COR-L47 (cell line): ENCODE results near the gene SLC6A13.
"Not testable (repeated sequence)": the region's sequence is repeated elsewhere in the genome, so short reads cannot be mapped to it uniquely, and the experiment has no call there.

Experiments used
- DNase-seq: peaks from one replicate; lab custom pipeline; 2025; lab: John Stamatoyannopoulos, UW

The SLC6A13 gene

DNA sequence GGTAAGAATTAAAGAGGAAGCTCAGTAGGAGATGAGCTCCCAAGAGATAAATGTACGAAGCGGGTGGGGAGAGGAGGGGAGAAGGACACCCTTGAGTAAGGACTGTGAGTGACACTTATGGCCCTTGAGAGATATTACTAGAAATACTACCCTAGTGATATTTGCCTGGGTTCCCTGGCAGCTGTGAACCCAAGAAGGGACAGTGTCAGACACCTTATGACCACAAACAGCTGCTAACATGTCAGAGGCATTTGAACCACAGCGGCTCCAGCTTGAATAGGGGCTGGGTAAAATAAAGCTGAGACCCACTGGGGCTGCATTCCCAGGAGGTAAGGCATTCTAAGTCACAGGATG lies 29.0 kb downstream of the SLC6A13 start:
- DNase-seq, result no peak

DNA sequence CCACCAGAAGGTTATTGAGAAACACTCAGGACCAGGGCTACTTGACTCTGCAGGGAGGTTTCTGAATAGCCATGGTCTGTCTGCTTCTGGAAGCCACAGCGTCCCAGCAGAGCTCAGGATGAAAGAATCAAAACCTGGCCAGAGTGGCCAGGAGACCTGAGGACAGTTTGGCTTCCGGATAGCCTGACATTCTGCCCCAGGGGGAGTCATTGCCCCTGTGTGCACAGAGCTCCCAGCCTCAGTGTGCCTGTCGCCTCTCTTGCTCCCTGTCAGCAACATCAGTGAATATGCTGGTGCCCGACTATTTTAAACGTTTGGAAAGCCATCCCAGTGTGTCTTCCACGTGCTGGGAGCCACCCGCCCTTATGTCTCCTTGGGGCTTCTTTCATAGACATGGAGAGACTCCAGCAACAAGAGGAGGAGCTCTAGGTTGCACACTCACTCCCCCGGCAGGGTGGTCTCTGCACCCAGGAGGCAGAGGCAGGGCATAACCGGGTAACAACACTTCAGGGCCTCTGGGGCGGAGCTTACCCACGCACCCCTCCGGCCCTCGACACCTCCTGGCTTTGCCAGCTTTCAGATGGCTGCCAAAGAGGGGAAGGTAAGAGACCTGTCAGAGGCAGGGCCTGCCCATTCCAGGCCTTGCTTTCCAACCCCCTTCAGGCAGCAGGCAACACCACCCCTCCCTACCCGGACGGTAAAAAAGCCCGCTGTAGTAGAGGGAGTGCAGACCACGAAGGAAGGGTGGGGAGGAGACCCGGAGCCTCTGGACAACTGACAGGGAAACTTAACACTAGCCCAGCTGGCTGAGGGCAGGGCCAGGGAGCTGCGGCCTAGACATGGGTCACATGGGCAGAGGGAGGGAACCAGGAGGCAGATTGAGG lies 29.7 kb downstream of the SLC6A13 start:
- DNase-seq, result no peak

DNA sequence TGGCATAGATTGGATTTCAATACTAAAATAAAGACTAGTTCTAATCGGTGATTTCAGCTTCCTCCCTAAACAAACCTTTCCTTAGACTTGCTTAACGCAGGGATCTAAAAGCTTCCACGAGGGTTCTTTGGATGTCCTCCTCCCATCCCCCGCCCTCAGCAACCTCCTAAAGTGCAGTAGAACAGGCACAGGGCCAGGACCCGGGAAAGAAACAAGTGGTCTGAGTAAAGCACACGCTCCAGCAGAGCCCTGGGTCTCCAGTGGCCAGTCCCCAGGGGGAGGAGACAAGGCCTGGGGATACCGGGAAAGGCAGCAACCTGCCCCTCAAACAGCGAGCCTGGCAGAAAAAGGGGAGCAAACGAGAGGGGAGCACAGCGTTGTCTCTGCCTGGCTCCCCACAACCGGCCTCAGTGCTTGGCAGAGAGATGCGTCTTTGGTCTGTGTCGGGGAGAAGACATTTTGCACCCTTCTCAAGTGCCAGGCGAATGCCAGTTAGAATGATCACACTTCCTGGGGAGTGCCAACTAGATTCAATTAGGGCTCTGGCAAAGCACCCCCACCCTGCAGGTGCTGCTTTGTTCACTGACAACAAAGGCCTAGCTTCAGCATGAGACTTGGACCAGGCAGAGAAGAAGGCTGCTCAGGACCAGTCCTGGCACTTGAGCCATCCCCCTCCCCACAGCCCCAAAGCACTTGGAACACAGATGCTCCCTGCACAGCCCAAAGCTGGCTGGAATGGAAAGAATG lies 31.5 kb downstream of the SLC6A13 start:
- DNase-seq, result peak; percentile 20

DNA sequence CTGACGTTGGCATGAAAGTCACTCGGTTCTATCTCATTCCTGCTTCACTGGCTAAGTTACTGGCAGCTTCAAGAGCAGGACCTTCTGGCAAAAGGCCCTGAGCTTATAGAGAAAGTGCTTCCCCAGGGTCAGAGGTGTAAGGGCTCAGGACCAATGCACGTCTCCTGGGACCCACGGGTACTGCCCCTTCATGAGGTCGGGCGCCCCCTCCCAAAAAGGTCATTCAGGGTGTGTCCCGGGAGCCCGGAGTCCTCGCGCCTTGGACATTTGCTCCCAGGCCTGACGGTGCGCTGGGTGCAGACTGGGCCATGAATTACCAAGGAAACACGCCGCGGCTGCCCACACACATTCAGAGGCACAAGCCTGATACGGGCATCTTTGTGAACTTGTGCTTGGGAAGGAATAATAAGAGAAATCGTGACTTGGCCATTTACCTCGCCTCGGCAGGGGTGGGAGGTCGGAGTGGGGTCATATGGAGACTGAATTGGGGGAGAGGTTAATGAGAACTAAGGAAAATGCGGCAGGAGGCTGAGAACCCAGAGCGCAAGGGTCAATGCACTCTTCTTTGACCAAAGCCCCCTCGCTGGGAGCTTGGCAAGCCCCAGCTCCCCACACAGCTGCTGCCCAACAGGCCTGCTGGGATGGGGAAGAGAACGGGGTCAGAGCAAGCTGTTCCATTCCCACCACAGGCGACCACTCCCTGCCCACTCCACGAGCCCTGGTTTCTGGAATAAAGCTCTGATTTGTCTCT lies 33.0 kb downstream of the SLC6A13 start:
- no peak for DNase-seq

DNA sequence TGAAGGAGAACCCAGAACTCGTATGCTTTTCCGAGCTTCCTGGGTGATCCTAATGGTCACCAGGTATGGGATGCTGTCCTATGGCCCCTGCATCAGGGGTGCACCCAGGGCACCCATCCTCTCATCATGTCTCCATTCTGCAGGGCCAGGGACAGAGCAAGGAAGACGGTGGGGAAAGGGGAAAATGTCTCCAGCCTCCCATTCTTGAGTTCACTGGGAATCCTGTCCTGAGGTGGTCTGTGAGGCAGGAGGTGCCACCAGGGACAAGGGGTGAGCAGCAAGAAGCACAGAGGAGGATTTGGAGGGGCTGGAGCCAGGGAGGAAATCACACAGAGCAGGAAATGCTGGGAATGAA lies 33.8 kb downstream of the SLC6A13 start:
- no peak for DNase-seq

DNA sequence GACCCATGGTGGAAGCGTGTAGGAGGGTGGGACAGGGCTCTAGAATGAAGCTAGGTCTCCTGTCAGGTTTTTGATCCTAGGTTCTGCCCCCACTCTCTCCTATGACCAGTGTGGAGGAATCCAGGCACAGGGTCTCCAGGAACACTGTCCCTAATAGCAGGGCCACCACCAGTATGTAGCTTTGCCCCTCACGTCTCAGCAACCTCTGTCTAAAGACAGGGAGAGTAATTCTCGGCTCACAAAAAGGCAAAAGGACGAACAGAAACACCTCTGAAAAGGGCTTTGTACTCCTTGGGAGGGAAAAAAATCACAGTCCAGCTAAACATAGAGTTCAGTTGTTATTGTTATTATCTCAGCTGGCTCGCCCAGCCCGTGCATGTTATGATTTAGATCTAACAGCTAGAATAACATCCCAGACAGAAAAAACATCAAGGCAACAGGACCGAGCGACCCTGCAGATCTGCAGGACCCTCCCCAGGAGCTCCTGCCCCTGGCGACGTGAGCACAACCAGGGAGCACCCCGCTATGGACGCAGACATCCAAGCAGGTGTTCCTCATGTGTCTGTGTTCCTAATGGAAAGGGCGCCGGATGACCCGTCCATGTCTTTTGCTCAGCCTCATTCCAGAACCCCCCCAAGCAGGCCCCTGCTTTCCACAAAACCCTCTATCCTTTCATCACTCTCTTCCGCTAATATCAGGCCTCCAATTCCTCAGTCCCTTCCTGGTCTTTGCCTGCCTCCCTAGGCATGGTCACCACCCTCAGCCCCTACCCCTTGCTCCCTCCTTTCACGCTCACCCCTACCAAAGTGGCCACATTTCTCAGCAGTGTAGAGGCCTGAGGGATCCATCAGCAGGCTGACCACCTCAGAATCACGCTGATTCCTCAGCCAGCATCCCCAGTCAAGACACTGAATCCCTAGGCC lies 34.5 kb downstream of the SLC6A13 start:
- DNase-seq, result no peak

DNA sequence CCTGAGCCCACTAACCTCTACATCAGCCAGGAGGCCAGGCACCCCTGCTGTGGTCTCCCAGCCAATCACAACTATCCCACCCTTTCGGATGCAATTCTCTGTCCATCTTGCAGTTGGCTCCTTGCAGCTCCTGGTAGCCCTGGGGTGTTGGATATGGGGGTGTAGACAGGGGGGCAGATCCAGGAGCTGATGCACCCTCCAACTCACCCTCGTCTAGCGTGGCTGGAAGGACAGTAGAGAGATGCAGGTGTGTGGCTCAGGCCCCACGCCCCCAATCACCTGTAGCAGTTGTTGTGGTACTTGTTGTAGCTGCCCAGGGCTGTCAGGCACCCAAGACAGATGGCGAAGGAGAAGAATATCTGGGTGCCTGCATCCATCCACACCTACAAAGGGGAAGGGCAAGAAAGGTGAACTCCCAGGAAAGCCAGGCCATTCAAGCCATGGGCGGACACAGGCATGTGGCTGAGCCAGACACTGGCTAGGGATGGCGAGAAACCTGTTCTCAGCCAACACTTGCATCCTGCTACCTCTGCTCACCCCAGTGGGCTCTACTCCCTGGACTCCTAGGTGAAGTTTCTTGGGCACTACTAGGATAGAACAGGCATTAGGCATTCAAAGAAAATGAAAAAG lies 35.2 kb downstream of the SLC6A13 start:
- no peak for DNase-seq

DNA sequence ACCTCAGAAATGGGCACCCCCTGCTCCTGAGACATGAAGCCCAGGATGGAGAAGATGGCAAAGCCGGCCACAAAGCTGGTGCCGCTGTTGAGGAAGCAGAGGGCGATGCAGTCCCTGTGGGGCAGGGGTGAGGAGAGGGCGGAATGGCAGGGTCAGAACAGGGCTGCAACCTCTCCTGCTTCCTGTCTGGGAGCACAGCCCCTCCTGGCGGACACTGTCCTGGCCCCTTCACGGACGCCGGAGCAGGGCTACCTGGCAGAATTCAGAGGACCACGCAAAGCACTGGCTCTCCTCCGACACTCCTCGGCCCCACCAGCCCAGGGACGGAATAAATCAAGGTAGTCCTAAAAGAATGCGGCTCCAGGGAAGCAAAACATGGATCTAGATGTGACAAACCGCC lies 36.2 kb downstream of the SLC6A13 start:
- no peak for DNase-seq

DNA sequence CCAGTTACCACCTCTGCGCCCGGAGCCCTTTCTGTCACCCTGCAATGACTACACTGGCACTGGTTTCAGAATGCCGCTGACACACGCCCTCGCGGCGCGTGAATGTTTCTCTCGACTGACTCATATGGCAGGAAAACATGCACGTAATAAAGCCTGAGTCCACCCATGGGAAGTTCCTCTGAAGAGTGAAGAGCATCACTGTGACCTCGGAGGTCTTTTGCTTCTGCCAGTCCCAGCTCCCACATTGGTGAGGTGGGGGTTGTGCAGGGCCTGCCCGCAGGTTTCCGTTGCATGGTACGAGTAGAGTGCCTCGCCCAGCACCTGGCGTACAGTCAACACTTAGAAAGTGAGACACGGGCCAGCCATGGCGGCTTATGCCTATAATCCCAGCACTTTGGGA lies 37.6 kb downstream of the SLC6A13 start:
- DNase-seq, result no peak

DNA sequence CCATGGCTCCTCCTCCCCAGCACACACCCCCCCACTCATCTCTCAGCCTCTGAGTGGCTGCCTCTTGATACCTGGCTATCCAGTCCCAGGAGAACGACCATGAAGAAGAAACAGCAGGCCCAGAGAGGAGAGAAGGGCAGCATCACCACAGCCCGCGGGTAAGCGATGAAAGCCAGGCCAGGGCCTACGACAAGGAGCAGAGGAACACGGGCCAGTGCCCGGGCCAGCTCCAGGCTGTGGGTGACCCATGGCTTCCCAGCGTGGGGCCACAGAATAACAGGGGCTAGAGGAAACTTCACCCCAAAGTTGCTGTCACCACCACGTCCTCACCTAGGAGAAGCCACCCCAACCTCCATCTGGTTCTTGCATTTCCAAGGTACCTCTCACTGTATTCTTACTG lies 38.3 kb downstream of the SLC6A13 start:
- DNase-seq, result no peak

DNA sequence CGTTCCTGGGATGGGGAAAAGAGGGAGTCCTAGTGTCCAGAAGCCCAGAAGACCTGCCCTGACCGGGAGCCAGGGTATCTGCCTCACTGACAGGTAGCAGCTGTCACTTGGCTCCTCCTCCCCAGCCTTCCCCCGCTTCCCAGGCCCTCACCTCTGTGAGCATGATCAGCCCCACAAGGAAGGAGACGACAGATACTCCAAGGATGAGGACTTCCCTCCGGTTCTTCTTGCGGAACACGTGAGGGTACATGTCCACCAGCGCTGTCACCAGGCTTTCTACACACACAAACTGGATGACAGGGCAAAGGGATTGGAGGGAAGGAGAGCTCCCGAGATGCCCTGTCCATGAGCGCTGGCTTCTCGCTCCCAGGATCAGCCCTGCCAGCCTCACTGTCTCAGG lies 38.8 kb downstream of the SLC6A13 start:
- DNase-seq, result no peak

DNA sequence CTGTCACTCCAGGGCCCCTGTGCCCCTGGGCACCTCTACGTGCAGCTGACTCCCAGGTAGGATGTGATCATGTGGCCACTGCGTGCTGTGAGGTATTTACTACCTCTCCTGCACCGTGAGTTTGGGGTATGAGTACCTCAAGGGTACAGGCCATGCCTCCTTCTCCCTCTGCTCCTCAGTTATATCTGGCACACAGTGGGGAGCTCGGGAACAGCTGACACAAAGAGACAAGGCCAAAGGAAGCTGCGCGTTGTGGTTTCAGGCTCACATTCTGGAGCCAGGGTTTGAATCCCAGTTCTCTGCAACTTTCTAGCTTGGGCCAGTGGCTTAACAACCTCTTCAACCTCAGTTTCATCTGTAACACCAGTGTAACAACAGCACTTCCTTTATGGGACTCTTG lies 40.9 kb downstream of the SLC6A13 start:
- DNase-seq, result no peak

DNA sequence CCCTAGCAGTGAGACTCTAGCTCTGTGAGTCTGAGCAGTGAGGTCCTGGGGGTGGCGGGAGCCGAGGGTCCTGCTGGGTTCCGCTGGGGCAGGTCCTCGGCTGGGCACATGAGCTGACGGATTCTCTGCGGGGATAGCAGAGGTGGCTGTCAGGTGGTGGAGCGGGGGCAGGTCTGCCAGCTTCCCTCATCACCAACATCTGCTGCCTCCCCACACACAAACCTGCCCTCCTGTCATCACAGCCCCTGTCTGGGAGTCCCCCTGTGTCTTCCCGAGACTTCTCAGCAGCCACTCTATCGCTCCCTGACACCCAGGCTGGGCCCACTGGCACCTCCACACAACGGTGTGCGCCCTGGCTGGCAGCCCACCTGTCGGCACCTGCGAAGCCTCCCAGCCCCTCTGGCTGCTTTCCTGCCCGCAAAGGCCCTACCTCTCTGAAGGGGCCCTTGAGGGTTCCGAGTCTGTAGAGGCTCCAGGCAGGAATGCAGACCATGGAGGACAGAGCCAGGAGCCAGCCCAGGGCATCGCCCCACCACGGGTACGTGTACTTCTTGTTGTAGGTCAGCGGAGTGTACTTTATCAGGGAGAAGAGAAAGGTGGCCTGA lies 41.6 kb downstream of the SLC6A13 start:
- no peak for DNase-seq

DNA sequence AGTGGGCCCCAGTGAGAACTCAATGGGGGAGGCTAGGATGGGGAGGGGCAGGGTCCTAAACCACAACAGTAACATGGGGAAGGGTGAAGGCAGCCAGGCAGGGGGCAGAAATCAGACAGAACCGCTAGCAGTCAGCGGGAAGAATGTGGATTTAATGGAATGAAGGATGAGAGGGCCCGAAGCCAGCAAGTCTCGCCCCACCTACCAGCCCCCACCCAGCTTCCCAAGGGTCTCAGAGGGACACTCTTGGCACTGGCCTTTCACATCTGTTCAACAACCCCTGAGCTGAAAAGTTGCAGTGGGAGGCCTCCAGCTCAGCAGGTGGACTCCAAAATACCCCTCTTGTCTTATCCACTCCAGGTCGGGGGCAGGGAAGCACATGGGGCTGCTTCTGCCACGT lies 42.1 kb downstream of the SLC6A13 start:
- DNase-seq, result no peak

DNA sequence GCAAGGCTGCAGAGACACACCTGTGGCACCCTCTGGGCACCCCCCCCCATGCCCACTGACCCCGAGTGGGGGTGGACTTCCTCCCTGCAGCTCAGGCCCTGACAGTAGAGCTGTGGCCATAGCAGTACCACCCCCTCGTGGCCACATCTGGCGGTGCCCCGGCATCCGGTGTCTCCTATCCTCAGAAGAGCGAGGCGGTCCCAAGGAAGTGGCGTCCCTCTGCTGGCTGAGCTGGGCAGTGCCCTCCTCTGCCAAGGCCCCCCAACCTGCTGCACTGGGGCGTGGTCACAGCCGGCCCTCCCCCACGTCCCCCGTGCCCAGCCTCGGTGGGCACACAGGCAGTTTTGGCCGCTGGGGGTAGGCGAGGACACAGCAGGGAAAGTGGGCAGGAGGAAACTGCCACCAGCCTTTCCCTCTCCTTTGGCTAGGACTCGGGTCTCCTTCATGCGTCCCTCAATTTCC lies 42.7 kb downstream of the SLC6A13 start:
- peak; percentile 75 for DNase-seq

DNA sequence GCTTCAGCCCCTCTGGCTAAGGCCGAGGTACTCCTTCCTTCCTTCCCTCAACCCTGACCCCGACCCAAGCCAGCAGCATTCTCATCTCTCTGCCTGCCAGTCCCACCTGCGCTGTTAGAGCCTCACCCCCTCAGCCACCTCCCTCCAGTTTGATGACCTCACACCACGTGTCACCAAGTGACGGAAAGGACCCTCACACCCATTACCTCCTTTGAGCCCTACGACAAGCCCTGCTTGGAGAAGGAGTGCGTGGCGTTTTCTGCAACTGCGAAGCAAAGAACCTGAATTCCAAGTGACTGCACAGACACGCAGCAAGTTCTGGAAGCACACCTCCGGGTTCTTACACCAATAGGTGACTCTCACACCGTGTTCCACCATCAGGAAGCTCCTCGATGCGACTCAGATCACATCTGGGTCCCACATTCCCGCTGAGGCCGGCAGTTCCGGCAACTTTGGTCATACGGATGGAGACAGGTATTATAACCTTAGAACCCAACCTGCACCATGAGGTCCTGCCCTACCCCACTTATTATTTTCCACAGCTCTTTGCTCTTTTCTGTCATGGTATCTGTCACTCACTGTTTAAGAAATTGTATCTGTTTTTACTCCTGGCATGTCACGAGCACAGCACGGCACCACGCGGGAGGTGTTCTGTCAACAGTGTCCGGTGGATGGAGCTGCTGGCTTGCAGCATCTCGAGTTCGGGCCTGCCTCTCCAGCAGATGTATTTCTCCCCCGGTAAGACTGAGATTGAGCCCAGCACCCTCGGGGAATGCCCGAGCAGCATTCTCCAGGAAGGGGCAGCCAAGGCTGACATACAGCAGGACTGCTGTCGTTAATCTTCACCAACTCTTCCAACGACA lies 43.7 kb downstream of the SLC6A13 start:
- DNase-seq, result no peak

DNA sequence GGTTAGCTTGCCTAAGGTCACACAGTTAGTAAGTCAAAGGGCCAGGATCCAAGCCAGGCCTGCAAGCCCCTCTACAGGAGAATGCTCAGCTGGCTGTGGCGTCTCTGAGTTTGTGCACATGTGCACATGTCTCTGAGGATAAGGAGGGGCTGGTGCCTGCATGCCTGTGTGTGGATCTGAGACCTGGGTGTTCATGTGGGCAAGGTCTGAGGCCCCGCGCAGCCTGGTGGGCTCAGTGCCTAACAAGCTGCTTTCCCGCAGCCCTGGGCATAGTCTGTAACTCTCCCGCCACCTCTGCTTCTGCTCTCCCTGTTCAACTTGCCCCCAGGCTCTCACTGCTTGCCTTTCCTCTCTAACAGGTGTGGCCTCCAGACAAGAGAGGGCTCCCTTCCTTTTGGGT lies 44.4 kb downstream of the SLC6A13 start:
- no peak for DNase-seq

DNA sequence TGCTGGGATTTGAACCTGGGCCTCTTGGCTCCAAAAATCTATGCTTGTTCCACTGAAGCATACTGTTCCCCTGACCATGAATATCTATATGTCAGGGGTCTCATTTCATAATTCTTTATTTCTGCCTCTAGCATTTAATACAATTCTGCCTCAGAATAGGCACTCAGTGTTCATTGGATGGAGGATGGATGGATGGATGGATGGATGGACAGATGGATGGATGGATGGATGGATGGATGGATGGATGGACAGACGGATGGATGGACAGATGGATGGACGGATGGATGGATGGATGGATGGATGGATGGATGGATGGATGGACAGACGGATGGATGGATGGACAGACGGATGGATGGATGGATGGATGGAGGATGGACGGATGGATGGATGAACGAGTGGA lies 45.6 kb downstream of the SLC6A13 start:
- DNase-seq, result not testable (repeated sequence)

DNA sequence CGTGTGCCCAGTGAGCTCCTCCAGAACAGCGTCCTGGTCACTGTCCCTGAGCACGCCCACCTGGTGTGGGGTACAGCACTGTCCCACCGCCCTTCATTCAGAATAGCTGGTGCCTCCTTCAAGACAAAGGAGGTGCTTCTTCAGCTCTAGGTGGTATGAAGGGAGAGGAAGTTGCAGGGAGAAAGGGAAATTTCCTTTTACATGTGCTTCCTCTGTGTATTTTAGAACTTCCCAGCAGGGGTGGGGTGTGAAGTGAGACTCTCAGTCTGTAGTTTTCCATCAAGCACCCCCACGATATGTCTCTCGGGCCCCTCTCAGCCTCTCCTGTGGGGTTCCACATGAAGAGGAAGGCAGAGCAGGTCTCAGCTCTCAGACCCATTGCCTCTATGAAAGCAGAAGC lies 47.5 kb downstream of the SLC6A13 start:
- no peak for DNase-seq
